Measurements from ENCODE around the gene DCAF7.

The DCAF7 gene

GRCh38 chr17:63544467-63545301, 5.6 kb upstream of the DCAF7 start:
- no peak for DNase-seq (ENCODE audit: low spot score)

DNA sequence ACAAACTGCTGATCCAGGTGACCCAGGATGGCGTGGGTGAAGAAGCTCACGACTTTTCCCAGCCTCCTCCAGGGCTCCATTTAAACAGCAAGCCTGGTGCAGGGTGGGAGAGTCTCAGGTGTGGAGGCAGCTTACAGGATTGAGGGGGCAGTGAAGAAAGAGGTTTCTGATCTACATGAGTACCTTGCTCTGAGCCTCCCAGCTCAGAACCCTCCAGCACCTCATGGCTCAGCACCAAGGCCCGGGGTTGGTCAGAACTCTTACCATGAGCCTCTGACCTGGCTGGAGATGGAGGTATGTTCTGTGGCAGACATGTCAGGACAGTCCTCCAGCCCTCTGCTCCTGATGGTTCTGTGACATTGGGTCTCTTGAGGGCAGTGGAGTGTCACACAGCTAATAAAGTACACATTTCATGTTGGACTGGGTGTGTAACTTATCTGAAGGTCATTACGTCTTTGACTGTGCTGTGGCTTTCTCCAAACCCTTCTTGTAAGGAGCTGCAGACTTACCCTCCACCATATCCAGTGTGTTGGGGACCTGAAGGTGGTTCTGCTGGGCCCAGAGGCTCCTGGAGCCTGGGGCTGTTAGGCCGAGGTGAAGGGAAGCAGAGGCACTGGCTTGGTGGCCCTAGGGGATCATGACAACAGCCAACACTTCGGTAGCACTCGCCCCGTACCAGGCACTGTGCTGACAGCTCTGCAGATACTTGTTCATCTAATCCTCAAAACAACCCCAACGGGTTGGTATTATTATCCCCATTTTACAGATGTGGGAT, 3.8 kb upstream of the DCAF7 start:
- DNase-seq (ENCODE audit: low spot score), result no peak

DNA sequence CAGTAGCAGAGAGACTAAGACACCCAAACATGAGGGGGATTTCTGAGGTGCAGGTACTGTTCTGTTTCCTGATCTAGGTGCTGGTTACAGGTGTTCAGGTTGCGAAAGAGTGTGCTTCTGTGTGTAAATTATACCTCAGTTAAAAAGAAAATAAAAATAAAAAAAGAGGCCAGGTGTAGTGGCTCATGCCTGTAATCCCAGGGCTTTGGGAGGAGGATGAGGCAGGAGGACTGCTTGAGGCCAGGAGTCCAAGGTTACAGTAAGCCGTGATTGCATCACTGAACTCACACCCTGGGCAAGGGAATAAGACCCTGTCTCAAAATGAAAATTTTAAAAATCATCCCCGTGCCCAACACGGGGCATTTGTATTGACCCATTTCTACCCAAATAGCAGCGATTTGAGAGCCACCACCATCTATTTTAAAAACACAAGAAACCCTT, 3.2 kb upstream of the DCAF7 start:
- DNase-seq (ENCODE audit: low spot score), result no peak

DNA sequence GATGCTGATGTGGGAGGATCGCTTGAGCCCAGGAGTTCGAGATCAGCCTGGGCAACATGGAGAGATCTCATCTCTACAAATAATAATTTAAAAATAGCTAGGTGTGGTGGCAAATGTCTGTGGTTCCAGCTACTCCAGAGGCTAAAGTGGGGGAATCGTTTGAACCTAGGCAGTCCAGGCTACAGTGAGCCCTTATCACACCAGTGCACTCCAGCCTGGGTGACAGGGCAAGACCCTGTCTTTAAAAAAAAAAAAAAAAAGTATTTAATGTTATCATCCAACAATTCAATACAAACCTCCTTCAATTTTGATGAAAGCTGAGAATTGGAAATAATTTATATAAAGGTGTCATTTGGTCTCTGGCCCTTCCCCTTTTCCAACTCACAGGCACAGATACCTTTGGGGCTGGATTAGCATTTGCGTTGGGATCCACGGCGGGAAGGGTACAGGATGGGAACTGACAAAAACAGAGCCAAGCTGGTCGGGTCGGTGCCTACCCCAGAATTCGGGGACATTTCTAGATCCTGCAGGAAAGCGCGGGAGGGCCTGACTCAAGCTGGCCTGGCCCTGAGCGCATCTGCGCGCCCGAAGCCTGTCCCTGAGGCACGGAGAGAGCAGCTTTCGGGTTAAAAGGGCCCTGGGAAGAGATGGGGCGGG, 860 bp upstream of the DCAF7 start:
- DNase-seq (ENCODE audit: low spot score), result no peak

DNA sequence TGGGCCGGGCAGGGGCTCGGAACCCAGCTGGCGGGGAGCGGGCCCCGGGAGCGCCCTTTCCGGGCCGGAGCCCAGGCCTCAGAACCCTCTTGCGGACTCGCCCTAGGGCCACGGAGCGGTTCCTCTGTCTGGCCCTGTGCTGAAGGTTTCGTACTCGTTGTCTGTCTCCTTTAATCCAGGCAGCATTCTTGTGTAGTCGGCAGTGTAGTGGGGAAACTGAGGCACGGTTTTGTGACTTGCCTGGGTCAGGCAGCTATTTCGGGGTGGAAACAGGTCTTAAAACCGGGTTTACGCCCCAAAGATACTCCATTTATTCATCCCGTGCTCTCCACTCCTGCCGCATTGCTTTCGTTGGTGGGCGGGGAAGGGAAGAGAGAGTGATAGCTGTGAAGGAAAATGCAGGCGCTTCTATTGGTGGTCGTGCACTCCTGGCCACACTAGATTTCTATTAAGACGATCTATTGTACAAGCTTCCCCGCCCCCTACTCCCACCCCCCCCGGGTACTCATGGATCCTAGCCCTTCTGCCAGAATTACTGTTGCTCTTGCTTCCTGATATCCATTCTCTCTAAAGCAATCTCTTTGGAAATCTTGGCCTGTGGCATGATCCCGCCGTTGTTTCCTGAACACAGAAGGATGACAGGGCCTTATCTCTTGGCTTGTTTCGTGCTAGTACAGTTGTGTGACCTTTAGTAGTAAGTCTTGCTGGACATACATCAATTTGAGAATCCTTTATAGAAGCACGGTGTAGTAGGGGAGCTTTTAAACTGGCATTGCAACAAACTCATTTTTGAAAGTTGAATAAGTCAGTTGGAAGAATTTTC, 751 bp downstream of the DCAF7 start:
- DNase-seq (ENCODE audit: low spot score), result peak; percentile 31

DNA sequence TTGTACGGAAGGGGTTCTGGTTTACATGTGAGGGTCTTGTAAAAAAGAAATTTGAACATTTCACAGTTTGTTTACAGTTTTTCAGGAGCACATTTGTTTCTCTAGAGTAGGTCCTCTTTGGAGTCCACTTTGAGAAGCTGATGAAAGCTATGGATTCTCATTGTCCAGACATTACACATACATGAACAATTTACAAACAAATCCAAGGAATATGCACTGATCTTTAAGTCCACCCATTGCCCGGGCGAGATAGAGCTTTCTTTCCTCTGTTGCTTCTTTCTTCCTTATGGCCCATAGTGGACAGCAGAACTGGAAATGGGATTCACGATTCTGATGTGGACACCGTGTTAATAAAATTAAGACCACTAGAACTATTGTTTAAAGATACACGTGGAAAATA, 1.9 kb downstream of the DCAF7 start:
- DNase-seq (ENCODE audit: low spot score), result no peak

GRCh38 chr17:63555500-63556156, 5.4 kb downstream of the DCAF7 start:
- DNase-seq (ENCODE audit: low spot score), result no peak

- DNase-seq (ENCODE audit: low spot score), result no peak
Measured at GRCh38 chr17:63557416-63557815, 7.1 kb downstream of the DCAF7 start.

DNA sequence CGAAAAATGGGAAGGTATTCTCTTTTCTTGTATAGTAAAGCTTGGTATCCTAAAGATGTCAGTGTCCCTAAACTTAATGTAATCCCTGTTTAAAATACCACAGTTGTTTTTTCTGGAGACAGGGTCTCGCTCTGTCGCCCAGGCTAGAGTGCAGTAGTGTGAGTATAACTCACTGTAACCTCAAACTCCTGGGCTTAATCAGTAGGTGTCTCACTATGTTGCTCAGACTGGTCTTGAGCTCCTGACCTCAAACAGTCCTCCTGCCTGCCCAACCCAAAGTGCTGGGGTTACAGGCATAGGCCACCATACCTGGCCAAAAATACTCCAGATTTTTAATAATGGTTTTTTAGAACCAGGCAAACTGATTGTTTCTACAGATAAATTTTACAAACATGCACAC, 8.2 kb downstream of the DCAF7 start:
- DNase-seq (ENCODE audit: low spot score), result no peak

DNA sequence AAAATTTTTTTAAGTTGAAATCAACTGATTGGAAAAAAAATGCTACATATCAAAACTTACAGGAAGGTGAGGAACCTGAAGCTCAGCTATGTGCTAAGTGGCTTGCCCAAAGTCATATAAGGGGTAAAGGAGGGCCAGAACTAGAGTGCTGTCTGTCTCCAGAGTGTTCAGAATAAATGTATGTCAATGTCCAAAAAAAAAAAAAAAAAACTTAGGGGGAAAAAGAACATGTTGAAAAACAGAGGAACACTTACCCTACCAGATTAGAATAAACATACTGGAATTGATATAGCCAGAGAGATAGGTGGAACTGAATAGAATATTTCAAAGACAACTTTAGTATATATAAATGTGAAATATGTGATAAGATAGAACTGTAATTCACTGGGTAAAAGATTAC, 11.5 kb downstream of the DCAF7 start:
- DNase-seq (ENCODE audit: low spot score), result no peak

- no peak for DNase-seq (ENCODE audit: low spot score)
Measured at GRCh38 chr17:63563339-63563738, 13.1 kb downstream of the DCAF7 start.

DNA sequence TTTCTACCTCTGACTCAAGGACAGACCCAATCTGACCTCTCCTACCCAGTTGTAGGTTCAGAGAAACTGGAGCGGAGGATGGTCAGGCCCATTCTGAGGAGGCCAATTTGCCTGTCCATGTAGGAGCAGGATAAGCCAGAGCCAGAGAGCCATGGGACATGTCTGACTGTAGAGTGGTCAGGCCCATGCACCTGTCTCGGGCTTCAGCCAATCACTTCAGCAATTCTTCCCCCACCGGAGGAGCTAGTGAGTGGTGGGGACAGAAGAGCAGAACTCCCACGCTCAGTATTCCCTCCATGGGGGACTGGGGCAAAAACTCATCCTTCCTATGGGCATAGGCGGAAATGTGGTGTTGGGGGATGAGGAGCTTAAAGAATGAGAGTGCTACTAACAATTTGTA, 14.3 kb downstream of the DCAF7 start:
- no peak for DNase-seq (ENCODE audit: low spot score)

GRCh38 chr17:63567229-63567628, 17.0 kb downstream of the DCAF7 start:
- DNase-seq (ENCODE audit: low spot score), result no peak

DNA sequence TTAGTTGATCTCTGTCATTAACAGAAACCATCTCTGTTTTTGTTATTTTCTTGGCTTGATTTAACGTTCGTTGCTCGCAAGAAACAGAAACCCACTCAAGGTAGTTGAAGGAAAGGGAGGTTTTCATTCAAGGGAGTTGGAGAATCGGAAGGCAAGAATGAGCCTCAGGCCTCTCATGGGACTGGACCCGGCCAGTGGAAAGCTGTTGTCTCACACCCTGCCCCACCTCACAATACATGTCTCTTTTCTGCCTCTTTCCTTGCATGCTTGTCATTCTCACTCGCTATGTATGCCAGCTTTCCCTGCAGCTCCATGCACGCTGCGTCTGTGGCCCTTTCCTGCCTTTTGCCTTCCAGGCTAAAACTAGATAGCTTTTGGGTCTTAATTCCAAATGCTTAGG, 18.3 kb downstream of the DCAF7 start:
- DNase-seq (ENCODE audit: low spot score), result no peak

- DNase-seq (ENCODE audit: low spot score), result no peak
Measured at GRCh38 chr17:63571632-63572310, 21.5 kb downstream of the DCAF7 start.

DNA sequence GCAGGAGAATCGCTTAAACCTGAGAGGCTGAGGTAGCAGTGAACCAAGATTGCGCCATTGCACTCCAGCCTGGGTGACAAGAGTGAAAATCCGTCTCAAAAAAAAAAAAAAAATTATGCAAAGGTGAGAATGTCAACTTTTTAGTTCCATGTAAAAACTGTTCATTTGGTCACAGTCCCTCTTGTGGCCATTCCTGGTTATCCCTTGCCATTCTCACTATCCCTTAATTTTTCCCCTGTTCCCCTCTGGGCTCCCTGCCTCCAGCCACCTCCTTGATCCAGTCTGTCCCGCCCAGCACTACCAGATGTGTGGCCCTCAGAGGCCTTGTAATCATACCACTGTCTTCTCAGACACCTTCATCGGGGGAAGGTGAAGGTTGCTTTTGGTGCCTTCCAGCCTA, 23.4 kb downstream of the DCAF7 start:
- no peak for DNase-seq (ENCODE audit: low spot score)

DNA sequence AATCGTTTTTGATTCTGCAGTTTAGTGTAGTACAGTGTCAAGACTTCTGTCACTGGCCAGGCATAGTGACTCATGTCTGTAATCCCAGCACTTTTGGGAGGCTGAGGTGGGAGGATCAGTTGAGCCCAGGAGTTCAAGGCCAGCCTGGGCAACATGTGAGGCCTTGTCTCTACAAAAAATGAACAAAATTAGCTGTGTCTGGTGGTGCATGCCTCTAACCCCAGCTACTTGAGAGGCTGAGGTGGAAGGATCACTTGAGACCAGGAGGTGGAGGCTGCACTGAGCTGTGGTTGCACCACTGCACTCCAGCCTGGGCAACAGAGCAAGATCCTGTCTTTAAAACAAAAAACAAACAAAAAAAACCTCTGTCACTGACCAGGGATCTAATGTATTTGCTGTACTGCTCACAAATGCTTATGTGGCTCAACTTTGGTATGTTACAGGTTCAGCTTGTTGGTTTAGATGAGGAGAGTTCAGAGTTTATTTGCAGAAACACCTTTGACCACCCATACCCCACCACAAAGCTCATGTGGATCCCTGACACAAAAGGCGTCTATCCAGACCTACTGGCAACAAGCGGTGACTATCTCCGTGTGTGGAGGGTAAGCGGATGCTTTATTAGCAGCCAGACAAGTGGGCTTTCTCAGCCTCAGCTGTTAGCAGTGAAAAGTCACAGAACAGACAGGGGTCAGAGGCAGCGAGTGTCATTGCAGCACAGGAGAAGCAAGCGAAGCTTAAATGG, 27.9 kb downstream of the DCAF7 start:
- DNase-seq (ENCODE audit: low spot score), result no peak

GRCh38 chr17:63578769-63579111, 28.5 kb downstream of the DCAF7 start:
- no peak for DNase-seq (ENCODE audit: low spot score)

DNA sequence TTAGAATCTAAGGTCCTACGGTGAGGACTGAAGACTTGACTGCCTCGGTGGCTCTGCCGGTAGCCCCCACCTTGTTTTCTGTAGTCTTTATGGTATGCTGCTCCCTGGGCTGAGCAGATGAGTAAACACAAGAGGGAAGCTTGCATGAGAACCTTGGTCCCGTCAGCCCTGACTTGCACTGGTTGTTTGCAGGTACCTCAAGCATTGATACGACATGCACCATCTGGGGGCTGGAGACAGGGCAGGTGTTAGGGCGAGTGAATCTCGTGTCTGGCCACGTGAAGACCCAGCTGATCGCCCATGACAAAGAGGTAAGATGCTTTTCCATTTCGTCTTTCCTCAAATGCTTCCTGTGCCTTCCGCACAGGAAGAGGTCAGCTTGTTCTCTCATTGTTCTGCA, 29.4 kb downstream of the DCAF7 start:
- DNase-seq (ENCODE audit: low spot score), result no peak

GRCh38 chr17:63587770-63588169, 37.5 kb downstream of the DCAF7 start:
- DNase-seq (ENCODE audit: low spot score), result no peak

Data from Ammon's horn (tissue), 1 donor.